PC-9 (cell line): ENCODE results near the gene EMD.
"Not testable (repeated sequence)": the region's sequence is repeated elsewhere in the genome, so short reads cannot be mapped to it uniquely, and the experiment has no call there.

Source experiments
- EZH2 ChIP-seq: fragments of 200-600 bp; sonication (generic); IDR thresholded peaks from 2 replicates; pipeline ENCODE4 v1.8.0; 2017; ENCODE audit warnings: antibody characterized with exemption, low read depth
- TF ChIP-seq, protein P1 (sequence below): fragments of 200-600 bp; sonication (generic); conservative IDR thresholded peaks from 2 replicates; pipeline ENCODE4 v1.6.1; 2017; ENCODE audit warnings: mixed run types, antibody characterized with exemption, mild to moderate bottlenecking, moderate library complexity

DNA sequence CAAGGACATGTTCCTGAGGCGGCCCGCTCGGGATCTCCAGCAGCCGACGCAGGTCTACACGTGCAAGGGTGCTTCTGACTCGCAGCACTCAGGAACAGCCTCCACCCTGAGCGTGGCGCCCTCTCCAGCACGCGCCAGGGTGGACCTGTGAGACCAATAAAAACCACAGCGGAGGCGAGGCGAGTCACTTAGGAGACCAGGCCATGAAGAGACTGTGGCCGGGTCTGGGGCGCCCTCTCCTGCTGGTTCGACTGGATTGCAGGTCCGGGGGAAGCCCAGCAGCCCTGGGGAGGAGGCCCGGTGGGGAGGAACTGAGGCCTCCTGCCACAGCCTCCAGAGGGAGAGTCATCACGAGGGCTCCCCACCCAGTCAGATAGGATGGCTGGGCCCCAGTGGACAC lies 9.0 kb downstream of the EMD start:
- TF ChIP-seq, protein P1, sequence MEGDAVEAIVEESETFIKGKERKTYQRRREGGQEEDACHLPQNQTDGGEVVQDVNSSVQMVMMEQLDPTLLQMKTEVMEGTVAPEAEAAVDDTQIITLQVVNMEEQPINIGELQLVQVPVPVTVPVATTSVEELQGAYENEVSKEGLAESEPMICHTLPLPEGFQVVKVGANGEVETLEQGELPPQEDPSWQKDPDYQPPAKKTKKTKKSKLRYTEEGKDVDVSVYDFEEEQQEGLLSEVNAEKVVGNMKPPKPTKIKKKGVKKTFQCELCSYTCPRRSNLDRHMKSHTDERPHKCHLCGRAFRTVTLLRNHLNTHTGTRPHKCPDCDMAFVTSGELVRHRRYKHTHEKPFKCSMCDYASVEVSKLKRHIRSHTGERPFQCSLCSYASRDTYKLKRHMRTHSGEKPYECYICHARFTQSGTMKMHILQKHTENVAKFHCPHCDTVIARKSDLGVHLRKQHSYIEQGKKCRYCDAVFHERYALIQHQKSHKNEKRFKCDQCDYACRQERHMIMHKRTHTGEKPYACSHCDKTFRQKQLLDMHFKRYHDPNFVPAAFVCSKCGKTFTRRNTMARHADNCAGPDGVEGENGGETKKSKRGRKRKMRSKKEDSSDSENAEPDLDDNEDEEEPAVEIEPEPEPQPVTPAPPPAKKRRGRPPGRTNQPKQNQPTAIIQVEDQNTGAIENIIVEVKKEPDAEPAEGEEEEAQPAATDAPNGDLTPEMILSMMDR, result not testable (repeated sequence)
- TF ChIP-seq EZH2, result not testable (repeated sequence)
